ENCODE results near the gene OBP2B. TPM values are rescaled to one million over a fixed set of nuclear protein-coding genes. Genes with fewer than 3 reads are reported as not detected.
A peak's percentile ranks its signal among the peaks of the same experiment; 100 is the strongest.

The OBP2B gene
- total RNA-seq, 1 donor from 2014 or later = not detected

DNA sequence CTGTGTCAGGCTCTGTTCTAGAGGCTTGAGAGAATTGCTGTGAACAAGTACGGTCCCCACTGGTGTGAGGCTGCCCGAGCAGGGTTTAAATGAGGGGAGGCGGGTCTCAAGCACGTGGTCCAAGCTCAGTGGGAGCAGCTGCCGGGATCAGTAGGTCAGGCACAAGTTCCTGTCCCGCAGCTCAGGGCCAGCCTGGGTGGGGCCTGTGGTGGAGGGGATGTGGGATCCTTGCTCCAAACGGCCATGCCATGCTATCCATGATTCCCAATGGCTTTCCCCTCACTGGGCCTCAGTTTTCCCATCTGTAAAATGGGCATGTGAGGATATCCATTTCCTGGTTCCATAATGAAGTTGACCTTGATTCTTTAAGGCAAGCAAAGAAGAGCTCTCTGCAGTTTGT lies 17.1 kb downstream of the OBP2B start:
- no peaks in the 10 kb centered on the region for H3K36me3 Mint-ChIP-seq (ENCODE audit: low read depth, unreplicated experiment)
- TF ChIP-seq, protein P1, sequence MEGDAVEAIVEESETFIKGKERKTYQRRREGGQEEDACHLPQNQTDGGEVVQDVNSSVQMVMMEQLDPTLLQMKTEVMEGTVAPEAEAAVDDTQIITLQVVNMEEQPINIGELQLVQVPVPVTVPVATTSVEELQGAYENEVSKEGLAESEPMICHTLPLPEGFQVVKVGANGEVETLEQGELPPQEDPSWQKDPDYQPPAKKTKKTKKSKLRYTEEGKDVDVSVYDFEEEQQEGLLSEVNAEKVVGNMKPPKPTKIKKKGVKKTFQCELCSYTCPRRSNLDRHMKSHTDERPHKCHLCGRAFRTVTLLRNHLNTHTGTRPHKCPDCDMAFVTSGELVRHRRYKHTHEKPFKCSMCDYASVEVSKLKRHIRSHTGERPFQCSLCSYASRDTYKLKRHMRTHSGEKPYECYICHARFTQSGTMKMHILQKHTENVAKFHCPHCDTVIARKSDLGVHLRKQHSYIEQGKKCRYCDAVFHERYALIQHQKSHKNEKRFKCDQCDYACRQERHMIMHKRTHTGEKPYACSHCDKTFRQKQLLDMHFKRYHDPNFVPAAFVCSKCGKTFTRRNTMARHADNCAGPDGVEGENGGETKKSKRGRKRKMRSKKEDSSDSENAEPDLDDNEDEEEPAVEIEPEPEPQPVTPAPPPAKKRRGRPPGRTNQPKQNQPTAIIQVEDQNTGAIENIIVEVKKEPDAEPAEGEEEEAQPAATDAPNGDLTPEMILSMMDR (IDR thresholded peaks at IDR 0.05; ENCODE audit: unreplicated experiment) = no peak
- H3K27ac Mint-ChIP-seq (ENCODE audit: unreplicated experiment) = no peak overlapping the region
- H3K4me1 Mint-ChIP-seq (ENCODE audit: unreplicated experiment) = no peaks in the 10 kb centered on the region
- no peak overlapping the region for H3K4me3 Mint-ChIP-seq (ENCODE audit: unreplicated experiment)
- no peaks in the 10 kb centered on the region for H3K9me3 Mint-ChIP-seq (ENCODE audit: unreplicated experiment)
- H3K27me3 Mint-ChIP-seq (ENCODE audit: unreplicated experiment) = peaks cover 3% of the 10 kb centered on the region
- DNase-seq (ENCODE audit: low spot score) = no peak

- H3K9me3 Mint-ChIP-seq (ENCODE audit: unreplicated experiment) = no peaks in the 10 kb centered on the region
- TF ChIP-seq, protein P1 (IDR thresholded peaks at IDR 0.05; ENCODE audit: unreplicated experiment) = no peak
- no peak overlapping the region for H3K27ac Mint-ChIP-seq (ENCODE audit: unreplicated experiment)
- H3K4me1 Mint-ChIP-seq (ENCODE audit: unreplicated experiment) = no peaks in the 10 kb centered on the region
- no peak for DNase-seq (ENCODE audit: low spot score)
- H3K36me3 Mint-ChIP-seq (ENCODE audit: low read depth, unreplicated experiment) = no peaks in the 10 kb centered on the region
- no peak overlapping the region for H3K4me3 Mint-ChIP-seq (ENCODE audit: unreplicated experiment)
- H3K27me3 Mint-ChIP-seq (ENCODE audit: unreplicated experiment) = peaks cover 5% of the 10 kb centered on the region
These were observed 19.2 kb downstream of the OBP2B start for GRCh38 chr9:133189826-133190225.

DNA sequence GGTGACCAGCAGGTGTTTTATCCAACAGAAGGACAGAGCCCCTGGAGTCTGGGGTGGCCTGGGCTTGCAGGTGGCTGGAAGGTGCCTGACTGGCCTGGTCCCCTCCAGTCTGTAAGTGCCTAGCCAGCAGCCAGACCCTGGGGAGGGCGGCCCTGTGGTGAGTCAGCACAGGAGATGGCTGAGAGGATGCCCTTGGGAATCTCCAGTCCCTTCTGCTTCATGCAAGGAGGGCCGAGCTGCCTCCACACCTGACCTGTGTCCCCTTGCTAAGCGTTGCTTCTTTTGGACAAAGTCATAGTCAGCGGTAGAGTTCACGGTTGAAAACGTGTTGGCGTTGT lies 20.2 kb downstream of the OBP2B start:
- no peaks in the 10 kb centered on the region for H3K36me3 Mint-ChIP-seq (ENCODE audit: low read depth, unreplicated experiment)
- H3K9me3 Mint-ChIP-seq (ENCODE audit: unreplicated experiment) = no peaks in the 10 kb centered on the region
- H3K27me3 Mint-ChIP-seq (ENCODE audit: unreplicated experiment) = peaks cover 5% of the 10 kb centered on the region
- H3K4me1 Mint-ChIP-seq (ENCODE audit: unreplicated experiment) = no peaks in the 10 kb centered on the region
- no peak overlapping the region for H3K4me3 Mint-ChIP-seq (ENCODE audit: unreplicated experiment)
- no peak for DNase-seq (ENCODE audit: low spot score)
- TF ChIP-seq, protein P1 (IDR thresholded peaks at IDR 0.05; ENCODE audit: unreplicated experiment) = no peak
- no peak overlapping the region for H3K27ac Mint-ChIP-seq (ENCODE audit: unreplicated experiment)

DNA sequence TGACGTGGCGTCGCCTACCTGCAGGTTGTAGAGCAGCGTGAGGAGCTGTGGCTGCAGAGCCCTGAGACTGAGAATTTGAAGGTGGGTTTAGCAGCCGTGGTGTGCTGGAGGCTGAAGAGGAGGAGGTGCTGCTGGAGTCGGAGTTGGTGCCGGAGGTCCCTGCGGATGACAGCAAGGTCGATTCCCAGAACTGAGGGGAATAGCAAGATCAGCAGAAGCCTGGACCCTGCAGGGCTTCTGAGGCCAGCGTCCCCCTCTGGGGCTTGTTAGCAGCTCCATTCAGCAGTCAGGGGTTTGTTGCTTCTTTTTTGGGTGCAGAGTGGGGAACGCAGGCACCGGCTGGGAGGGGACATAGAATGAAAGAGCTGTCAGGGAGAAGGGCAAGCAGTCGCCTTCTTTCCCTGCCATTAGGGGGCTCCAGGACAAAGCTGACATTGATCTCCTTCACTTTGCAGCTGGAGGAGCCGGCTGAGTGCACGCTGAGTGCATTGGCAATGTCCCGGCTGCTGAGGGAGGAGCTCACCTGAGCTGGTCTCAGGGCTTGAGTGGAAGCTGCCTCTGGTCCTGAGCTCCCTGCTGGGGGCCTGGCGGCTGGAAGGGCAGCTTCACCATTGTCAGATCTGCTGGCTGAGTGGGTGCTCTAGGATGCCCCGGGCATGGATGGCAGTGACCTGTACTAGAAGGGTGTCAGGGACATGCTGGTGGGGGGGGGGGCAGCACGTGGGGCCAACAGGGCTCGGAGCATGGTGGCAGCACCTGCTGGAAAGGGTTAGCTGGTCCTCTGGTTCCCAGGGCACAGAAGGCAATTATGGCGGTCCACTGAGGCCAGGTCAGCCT lies 20.8 kb downstream of the OBP2B start:
- Mint-ChIP-seq H3K9me3 (ENCODE audit: unreplicated experiment) (no peaks in the 10 kb centered on the region), H3K36me3 (ENCODE audit: low read depth, unreplicated experiment) (no peaks in the 10 kb centered on the region), H3K27me3 (ENCODE audit: unreplicated experiment) (peaks cover 5% of the 10 kb centered on the region), H3K27ac (ENCODE audit: unreplicated experiment) (no peak overlapping the region), H3K4me1 (ENCODE audit: unreplicated experiment) (no peaks in the 10 kb centered on the region), H3K4me3 (ENCODE audit: unreplicated experiment) (no peak overlapping the region)
- DNase-seq (ENCODE audit: low spot score) = peak; percentile 50
- TF ChIP-seq, protein P1 (IDR thresholded peaks at IDR 0.05; ENCODE audit: unreplicated experiment) = no peak

DNA sequence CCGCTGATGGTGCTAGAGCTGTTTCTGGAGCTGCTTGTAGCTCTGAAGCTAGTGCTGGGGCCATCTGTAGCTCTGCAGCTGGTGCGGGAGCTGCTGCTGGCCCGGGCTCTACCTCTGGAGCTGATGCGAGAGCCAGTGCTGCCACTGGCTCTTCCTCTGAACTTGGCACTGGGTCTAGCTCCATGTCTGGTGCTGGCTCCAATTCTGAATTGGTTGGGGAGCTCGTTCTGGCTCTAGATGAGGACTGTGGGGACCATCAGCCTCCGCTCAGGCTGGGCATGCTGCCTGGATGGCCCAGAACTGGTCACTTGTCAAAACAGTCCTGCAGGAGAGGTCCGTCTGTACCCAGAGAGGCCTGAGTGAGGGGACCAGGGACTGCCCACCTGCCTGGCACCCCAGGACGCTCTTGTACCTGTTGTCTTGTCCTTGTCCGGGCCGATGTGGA lies 21.5 kb downstream of the OBP2B start:
- no peak overlapping the region for H3K4me3 Mint-ChIP-seq (ENCODE audit: unreplicated experiment)
- no peak overlapping the region for H3K27ac Mint-ChIP-seq (ENCODE audit: unreplicated experiment)
- no peak for DNase-seq (ENCODE audit: low spot score)
- H3K36me3 Mint-ChIP-seq (ENCODE audit: low read depth, unreplicated experiment) = no peaks in the 10 kb centered on the region
- H3K9me3 Mint-ChIP-seq (ENCODE audit: unreplicated experiment) = no peaks in the 10 kb centered on the region
- no peaks in the 10 kb centered on the region for H3K4me1 Mint-ChIP-seq (ENCODE audit: unreplicated experiment)
- H3K27me3 Mint-ChIP-seq (ENCODE audit: unreplicated experiment) = peaks cover 5% of the 10 kb centered on the region
- TF ChIP-seq, protein P1 (IDR thresholded peaks at IDR 0.05; ENCODE audit: unreplicated experiment) = no peak

Measured in endothelial cell (in vitro differentiated cells).